ENCODE measurements around the gene HS3ST6. TPM values are rescaled to one million over a fixed set of nuclear protein-coding genes. Genes with fewer than 3 reads are reported as not detected.

Gene HS3ST6
- total and polyA plus RNA-seq, 2 of the 13 experiments (the other 11 are each of a cell fraction or from before 2014, with no cell fraction given) = not detected

GRCh38 chr16:1942047-1942809, 24.0 kb upstream of the HS3ST6 start:
- Histone ChIP-seq H3K4me3 (replicated peaks in 1 of 3; ENCODE audit: insufficient read depth in 1 of 3, low read depth in 2 of 3, low read length in 3 of 3) (peak overlapping the region; percentile 93 to 97 (median 96)), H2AFZ (ENCODE audit: low read length) (no peak overlapping the region), H3K9me3 (ENCODE audit: low read length) (no peaks in the 10 kb centered on the region), H3K4me1 (ENCODE audit: insufficient read depth, low read length) (peaks cover 76% of the 10 kb centered on the region), H3K36me3 (replicated peaks in 1 of 2; ENCODE audit: control insufficient read depth in 1 of 2, insufficient read depth in 2 of 2, low read length in 2 of 2) (peaks cover 7 to 21% of the 10 kb centered on the region in 2 experiments; a peak in 3 of 5 replicates), H4K20me1 (ENCODE audit: insufficient read depth, low read length) (no peaks in the 10 kb centered on the region; the same call in 1 of the 2 replicates), H3K9ac (ENCODE audit: insufficient read depth, low read depth, low read length) (peak overlapping the region; percentile 90), H3K4me2 (ENCODE audit: low read depth, low read length) (peak overlapping the region; percentile 96), H3K27me3 (ENCODE audit: control insufficient read depth in 1 of 2, insufficient read depth in 2 of 2, low read length in 2 of 2) (peaks cover 0 to 5% of the 10 kb centered on the region in 2 experiments; a peak in 1 of 5 replicates), H3K27ac (ENCODE audit: extremely low read length, insufficient read depth, low read length) (peak overlapping the region; percentile 96), H3K79me2 (ENCODE audit: insufficient read depth, low read length) (peaks cover 26% of the 10 kb centered on the region)
- 0% methylated on average over 2 of the region's 17 CpGs for WGBS (ENCODE audit: low lambda C conversion rate)
- CTCF ChIA-PET (ENCODE audit: low intra/inter-chr PET ratio, low total read pairs) = no interaction called here
- DNase-seq (ENCODE audit: low spot score) = no peak
- intact Hi-C loops (cut with micrococcal nuclease; ENCODE audit: unreplicated experiment) = no loop called here
- in situ Hi-C loops (cut with HindIII; ENCODE audit: extremely low pct_ligation_motif_present, low pct_unique_long_range_greater_than_20kb) = no loop called here
- BruUV-seq (replicated peaks) = TSS peak; percentile 59
- no peak for FAIRE-seq
- no peak for ATAC-seq
- POLR2A ChIA-PET = interaction anchor here (0.9 to 5.8 kb wide), 19 partner anchors 9 to 963 kb away, joined by 3 to 139 read pairs (median 8); partner anchors contain the start of genes FAHD1, GFER, HAGH and IGFALS
- TF ChIP-seq MAFF (IDR thresholded peaks at IDR 0.05; ENCODE audit: low read depth, low read length) (no peak), STAG1 (CRISPR knock-in tag; IDR thresholded peaks at IDR 0.05) (0 out of 2 replicates have a peak, but pooled peaks have one; percentile 4), AHDC1 (CRISPR knock-in tag; IDR thresholded peaks at IDR 0.05; ENCODE audit: borderline replicate concordance) (no peak), ZNF629 (CRISPR knock-in tag; conservative IDR thresholded peaks at IDR 0.05) (no peak), ZNF572 (CRISPR knock-in tag; IDR thresholded peaks at IDR 0.05) (no peak), KDM5B (CRISPR knock-in tag; IDR thresholded peaks at IDR 0.05; ENCODE audit: borderline replicate concordance) (no peak), ZBTB2 (CRISPR knock-in tag; IDR thresholded peaks at IDR 0.05; ENCODE audit: low read depth) (no peak), ZNF30 (CRISPR knock-in tag; IDR thresholded peaks at IDR 0.05) (0 out of 2 replicates have a peak, but pooled peaks have one; percentile 5), JUND (CRISPR knock-in tag; IDR thresholded peaks at IDR 0.05) (no peak), KLF15 (CRISPR knock-in tag; IDR thresholded peaks at IDR 0.05; ENCODE audit: borderline replicate concordance) (no peak), SALL1 (CRISPR knock-in tag; IDR thresholded peaks at IDR 0.05) (0 out of 2 replicates have a peak, but pooled peaks have one; percentile 2), ZUFSP (CRISPR knock-in tag; IDR thresholded peaks at IDR 0.05; ENCODE audit: borderline replicate concordance) (no peak), MBNL3 (CRISPR knock-in tag; conservative IDR thresholded peaks at IDR 0.05) (no peak), CHD2 (IDR thresholded peaks at IDR 0.05; ENCODE audit: low read depth, low read length) (no peak), NFIB (CRISPR knock-in tag; IDR thresholded peaks at IDR 0.05; ENCODE audit: borderline replicate concordance) (no peak)
